HG03469 (cell line): ENCODE measurements around the gene PTGES3L.
A peak's percentile ranks its signal among the peaks of the same experiment; 100 is the strongest.
"Not testable (repeated sequence)": the region's sequence is repeated elsewhere in the genome, so short reads cannot be mapped to it uniquely, and the experiment has no call there.

ENCODE experiments used
- ATAC-seq: cut with Tn5 transposase; IDR thresholded peaks from one replicate; pipeline ENCODE4 v1.9.1; 2021; ENCODE audit warnings: mild to moderate bottlenecking, moderate library complexity, moderate number of reproducible peaks; ENCODE audit not compliant: unreplicated experiment

The PTGES3L gene

GRCh38 chr17:43014649-43015542, 35.0 kb upstream of the PTGES3L start:
- ATAC-seq, result no peak

DNA sequence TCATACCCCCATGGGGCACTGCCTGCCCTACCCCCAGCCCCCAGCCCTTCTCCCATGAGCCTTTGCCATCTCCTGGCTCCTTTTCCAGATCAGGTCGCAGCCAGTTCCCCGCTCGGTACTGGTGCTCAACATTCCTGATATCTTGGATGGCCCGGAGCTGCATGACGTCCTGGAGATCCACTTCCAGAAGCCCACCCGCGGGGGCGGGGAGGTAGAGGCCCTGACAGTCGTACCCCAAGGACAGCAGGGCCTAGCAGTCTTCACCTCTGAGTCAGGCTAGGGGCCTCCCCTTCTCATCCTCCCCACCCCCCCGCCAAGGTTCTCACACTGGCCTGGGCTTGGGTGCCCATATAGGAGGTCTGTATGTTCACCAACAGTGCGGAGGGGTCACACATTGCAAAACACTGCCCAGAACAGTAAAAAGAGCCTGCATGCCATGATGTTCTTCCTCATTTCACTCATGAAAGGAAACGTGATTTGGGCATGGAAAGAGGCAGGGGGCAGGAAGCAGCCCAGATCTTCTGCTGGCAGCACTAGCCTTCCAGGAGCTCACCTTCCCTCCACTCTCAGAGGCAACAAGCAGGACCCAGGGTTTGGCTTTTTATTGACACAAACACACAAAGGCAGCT, 34.3 kb upstream of the PTGES3L start:
- ATAC-seq, result no peak

DNA sequence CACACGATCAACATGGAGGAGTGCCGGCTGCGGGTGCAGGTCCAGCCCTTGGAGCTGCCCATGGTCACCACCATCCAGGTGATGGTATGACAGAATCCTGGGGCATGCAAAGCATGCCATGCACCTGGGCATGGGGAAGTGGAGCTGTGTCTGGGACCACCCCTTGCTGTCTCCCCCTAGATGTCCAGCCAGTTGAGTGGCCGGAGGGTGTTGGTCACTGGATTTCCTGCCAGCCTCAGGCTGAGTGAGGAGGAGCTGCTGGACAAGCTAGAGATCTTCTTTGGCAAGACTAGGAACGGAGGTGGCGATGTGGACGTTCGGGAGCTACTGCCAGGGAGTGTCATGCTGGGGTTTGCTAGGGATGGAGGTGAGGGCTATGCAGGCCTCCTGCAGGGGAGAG, 33.4 kb upstream of the PTGES3L start:
- ATAC-seq, result no peak

DNA sequence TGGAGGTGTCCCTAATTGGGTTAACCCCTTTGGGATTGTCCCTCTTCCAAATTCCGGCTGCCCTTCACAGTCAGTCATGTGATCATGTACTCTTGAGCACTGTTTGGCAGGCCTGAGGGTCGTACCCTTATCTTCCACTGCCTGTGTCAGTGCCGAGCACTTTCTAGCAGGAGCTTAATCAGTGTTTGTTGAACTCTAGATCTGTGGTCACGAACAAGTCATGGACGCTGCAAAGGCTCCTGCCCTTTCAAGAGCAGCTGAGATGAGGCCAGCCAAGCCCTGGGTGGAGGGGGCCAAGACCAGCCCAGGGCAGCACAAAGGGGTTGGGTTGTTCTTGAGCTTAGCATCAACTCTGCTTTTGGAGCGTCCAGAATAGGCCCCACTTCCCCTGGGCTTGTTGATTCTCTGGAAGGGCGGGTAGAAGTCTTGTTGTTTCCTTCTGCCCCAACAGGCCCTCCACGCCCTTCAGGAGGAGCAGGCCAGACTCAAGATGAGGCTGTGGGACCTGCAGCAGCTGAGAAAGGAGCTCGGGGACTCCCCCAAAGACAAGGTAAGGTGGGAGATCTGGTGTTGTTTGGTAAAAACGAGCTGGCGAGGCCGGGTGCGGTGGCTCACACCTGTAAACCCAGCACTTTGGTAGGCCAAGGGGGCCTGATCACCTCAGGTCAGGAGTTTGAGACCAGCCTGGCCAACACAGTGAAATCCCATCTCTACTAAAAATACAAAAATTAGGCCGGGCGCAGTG, 32.0 kb upstream of the PTGES3L start:
- no peak for ATAC-seq

DNA sequence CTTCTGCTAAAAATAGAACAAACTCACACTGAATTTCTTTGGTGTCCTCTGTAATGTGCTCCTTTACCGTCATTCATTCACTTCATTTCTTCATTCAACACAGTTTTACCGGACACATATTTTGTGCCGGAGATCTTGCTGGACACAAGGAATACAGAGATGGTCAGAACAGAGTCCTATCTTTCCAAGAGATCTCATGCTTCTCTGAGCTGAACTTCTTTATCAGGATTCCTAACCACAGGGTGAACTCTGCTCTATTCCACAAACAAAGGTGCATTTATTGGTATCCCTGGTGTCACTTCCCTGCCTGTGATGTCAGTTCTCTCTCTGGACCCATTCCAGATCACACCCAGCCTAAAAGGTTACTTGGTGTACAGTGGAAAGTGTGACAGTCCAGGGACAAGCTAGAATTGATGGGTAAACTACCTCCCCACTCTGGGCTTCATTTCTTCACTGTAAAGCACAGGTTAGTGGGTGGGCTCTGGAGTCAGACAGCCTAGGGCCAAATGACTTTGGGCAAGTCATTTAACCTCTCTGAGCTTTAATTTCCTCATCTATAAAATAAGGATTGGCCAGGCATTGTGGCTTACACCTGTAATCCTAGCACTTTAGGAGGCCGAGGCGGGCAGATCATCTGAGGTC, 30.9 kb upstream of the PTGES3L start:
- ATAC-seq, result no peak

- no peak for ATAC-seq
Measured at GRCh38 chr17:43006639-43007551, 27.0 kb upstream of the PTGES3L start, which contains the start of gene IFI35. Gene IFI35 (plus strand): TSS chr17:43006784. CDS start chr17:43006948, 164 bp downstream.

GRCh38 chr17:43003542-43004172, 23.8 kb upstream of the PTGES3L start:
- ATAC-seq, result no peak

DNA sequence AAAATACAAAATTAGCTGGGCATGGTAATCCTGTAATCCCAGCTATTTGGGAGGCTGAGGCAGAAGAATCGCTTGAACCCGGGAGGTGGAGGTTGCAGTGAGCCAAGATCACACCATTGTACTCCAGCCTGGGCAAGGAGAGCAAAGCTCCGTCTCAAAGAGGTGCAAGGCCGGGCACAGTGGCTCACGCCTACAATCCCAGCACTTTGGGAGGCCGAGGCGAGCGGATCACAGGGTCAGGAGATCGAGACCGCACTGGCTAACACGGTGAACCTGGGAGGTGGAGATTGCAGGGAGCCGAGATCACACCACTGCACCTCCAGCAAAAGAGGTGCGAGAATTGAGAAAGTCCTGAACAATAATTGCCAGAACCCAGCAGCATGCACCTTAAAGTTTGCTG, 21.0 kb upstream of the PTGES3L start:
- ATAC-seq, result not testable (repeated sequence)

- no peak for ATAC-seq
Measured at GRCh38 chr17:42999003-42999525, 19.2 kb upstream of the PTGES3L start.

GRCh38 chr17:42997984-42998938, 18.4 kb upstream of the PTGES3L start, which contains the start of gene RPL27:
Gene RPL27 (plus strand): TSS chr17:42998419. CDS start chr17:42998751, 332 bp downstream.
- peak; percentile 78 for ATAC-seq

GRCh38 chr17:42997390-42997983, 17.6 kb upstream of the PTGES3L start:
- no peak for ATAC-seq

GRCh38 chr17:42993913-42994312, 14.0 kb upstream of the PTGES3L start:
- ATAC-seq, result not testable (repeated sequence)

GRCh38 chr17:42992872-42993271, 13.0 kb upstream of the PTGES3L start:
- no peak for ATAC-seq

GRCh38 chr17:42991471-42991870, 11.6 kb upstream of the PTGES3L start:
- ATAC-seq, result no peak

DNA sequence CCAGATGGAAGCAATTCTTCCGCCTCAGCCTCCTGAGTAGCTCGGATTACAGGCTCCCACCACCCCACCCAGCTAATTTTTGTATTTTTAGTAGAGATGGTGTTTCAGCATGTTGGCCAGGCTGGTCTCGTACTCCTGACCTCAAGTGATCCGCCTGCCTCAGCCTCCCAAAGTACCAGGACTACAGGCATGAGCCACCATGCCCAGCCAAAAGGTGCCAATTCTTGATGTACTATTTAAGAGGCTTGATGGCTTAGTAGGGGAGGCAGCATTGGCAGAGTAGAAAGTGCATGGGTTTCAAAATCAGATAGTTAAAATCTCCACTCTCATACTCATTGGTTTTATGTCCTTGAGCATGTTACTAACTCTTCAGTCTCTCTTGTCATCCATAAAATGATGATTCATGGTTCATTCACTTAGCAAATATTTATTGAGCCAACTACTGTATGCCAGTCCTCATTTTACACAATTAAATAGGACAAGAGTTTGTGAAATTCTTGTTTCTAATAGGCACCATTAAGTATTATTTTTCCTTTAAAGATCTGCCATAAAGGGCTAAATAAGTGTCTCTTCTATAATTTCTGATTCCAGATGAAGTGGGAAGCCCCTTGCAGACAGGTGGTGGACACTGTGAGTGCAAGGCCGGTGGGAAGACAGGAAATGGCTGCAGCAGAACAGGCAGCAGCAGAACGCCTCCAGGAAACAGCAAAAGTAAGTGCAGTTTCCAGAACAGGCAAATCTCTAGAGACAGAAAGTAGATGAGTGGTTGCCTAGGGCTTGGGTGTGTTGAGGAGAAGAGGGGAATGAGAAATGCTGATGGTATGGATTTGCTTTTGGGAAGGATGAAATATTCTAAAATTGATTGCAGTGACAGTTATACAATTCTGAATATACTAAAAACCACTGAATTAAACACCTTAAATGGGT, 10.1 kb upstream of the PTGES3L start:
- ATAC-seq, result no peak

GRCh38 chr17:42989141-42989540, 9.3 kb upstream of the PTGES3L start:
- ATAC-seq, result no peak
